ENCODE results near the gene KRTAP21-2.

The KRTAP21-2 gene

DNA sequence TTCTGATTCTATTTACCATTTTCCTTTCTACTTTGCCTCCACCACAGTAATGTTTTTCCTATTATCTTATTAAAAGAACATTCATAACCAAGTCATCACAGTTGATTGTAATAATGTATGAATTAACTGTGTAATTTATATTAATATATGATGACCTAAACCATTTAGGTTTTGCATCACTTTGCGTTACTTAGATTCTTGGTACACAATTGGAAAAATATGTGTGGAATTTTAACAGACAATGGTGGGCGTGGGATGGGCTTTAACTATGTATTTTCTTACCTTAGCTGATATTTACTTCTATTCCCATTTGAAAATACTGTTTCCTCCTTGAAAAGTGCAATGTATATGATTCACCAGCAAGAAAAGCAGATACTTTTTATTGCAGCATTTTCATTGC, 32.1 kb downstream of the KRTAP21-2 start:
- Histone ChIP-seq H3K36me3 (no peaks in the 10 kb centered on the region), H3K4me3 (ENCODE audit: low read depth, low read length) (no peak overlapping the region), H3K27me3 (no peaks in the 10 kb centered on the region), H3K4me1 (no peaks in the 10 kb centered on the region), H3K9me3 (no peaks in the 10 kb centered on the region)
- no peak for DNase-seq
- TF ChIP-seq, protein P1, sequence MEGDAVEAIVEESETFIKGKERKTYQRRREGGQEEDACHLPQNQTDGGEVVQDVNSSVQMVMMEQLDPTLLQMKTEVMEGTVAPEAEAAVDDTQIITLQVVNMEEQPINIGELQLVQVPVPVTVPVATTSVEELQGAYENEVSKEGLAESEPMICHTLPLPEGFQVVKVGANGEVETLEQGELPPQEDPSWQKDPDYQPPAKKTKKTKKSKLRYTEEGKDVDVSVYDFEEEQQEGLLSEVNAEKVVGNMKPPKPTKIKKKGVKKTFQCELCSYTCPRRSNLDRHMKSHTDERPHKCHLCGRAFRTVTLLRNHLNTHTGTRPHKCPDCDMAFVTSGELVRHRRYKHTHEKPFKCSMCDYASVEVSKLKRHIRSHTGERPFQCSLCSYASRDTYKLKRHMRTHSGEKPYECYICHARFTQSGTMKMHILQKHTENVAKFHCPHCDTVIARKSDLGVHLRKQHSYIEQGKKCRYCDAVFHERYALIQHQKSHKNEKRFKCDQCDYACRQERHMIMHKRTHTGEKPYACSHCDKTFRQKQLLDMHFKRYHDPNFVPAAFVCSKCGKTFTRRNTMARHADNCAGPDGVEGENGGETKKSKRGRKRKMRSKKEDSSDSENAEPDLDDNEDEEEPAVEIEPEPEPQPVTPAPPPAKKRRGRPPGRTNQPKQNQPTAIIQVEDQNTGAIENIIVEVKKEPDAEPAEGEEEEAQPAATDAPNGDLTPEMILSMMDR (IDR thresholded peaks at IDR 0.05; ENCODE audit: low read depth, low read length) = no peak

DNA sequence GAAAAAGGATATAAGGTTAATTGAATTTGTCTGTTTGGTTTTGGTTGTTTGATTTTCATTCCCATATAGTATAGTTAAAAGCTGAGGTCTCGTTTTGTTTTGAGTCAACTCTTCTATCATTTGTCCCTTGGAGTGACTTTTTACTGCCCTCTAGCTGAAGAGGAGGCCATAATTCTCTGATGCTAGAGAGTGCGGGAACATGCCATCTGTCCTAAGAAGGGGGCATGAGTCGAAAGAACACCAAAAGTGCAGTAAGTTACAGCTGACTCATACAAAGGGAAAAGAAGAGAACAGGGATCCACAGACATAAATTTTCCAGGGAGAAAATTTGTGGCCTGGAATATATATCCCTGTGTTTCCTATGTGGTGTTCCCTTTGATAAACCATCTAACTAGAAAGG, 32.6 kb downstream of the KRTAP21-2 start:
- no peak for DNase-seq
- Histone ChIP-seq H3K36me3 (no peaks in the 10 kb centered on the region), H3K9me3 (no peaks in the 10 kb centered on the region), H3K4me1 (no peaks in the 10 kb centered on the region), H3K27me3 (no peaks in the 10 kb centered on the region), H3K4me3 (ENCODE audit: low read depth, low read length) (no peak overlapping the region)
- TF ChIP-seq, protein P1 (IDR thresholded peaks at IDR 0.05; ENCODE audit: low read depth, low read length) = no peak

DNA sequence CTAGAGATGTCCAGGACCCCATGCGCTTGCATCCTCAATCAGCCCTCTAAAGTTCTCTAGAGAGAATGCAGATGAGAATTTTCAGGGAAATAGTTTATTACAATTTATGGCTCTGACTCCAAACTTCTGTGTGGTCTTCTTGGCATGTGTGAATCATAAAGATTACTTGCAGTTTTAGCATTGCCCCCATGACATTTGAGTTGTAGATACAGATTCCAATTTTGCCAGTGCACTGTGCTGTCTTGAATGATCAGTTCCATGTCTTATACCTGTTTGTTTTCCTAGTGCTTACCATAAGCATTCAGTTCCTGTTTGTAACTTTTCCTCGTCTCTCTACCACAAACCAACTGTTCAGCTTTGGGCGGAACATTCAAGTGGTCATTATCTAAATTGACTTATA, 33.3 kb downstream of the KRTAP21-2 start:
- Histone ChIP-seq H3K4me3 (ENCODE audit: low read depth, low read length) (no peak overlapping the region), H3K4me1 (no peaks in the 10 kb centered on the region), H3K36me3 (no peaks in the 10 kb centered on the region), H3K27me3 (no peaks in the 10 kb centered on the region), H3K9me3 (no peaks in the 10 kb centered on the region)
- TF ChIP-seq, protein P1 (IDR thresholded peaks at IDR 0.05; ENCODE audit: low read depth, low read length) = no peak
- no peak for DNase-seq

DNA sequence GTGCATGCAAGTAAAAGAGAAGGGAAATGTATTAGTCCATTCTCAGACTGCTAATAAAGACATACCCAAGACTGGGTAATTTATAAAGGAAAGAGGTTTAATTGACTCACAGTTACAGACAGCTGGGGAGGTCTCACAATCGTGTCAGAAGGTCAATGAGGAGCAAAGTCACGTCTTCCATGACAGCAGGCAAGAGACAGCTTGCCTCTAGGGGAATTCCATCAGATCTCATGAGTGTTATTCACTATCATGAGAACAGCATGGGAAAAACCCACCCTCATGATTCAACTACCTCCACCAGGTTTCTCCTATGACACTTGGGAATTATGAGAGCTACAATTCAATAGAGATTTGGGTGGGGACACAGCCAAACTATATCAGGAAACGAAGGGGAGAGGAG, 36.6 kb downstream of the KRTAP21-2 start:
- Histone ChIP-seq H3K27me3 (no peaks in the 10 kb centered on the region), H3K9me3 (no peaks in the 10 kb centered on the region), H3K4me1 (no peaks in the 10 kb centered on the region), H3K4me3 (ENCODE audit: low read depth, low read length) (no peak overlapping the region), H3K36me3 (no peaks in the 10 kb centered on the region)
- no peak for DNase-seq
- TF ChIP-seq, protein P1 (IDR thresholded peaks at IDR 0.05; ENCODE audit: low read depth, low read length) = no peak

DNA sequence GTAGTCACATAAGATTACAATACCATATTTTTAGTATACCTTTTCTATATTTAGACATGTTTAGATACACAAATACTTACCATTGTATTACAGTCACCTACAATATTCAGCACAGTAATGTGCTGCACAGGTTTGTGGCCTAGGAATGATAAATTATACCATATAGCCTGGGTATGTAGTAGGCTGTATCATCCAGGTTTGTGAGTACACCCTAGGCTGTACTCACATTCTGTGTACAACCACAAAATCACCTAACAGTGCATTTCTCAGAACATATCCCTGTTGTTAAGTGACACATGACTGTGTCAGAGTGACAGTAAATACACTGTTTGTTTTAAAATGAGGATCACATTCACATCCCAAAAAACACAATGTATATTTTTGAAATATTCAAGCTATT, 39.6 kb downstream of the KRTAP21-2 start:
- H3K4me1 ChIP-seq = no peaks in the 10 kb centered on the region
- no peak overlapping the region for H3K4me3 ChIP-seq (ENCODE audit: low read depth, low read length)
- no peaks in the 10 kb centered on the region for H3K27me3 ChIP-seq
- no peak for DNase-seq
- no peaks in the 10 kb centered on the region for H3K9me3 ChIP-seq
- H3K36me3 ChIP-seq = no peaks in the 10 kb centered on the region
- TF ChIP-seq, protein P1 (IDR thresholded peaks at IDR 0.05; ENCODE audit: low read depth, low read length) = no peak
